Epithelial cell of proximal tubule (primary cell): ENCODE results near the gene PRPSAP2. TPM values are rescaled to one million over a fixed set of nuclear protein-coding genes. Genes with fewer than 3 reads are reported as not detected.

Experiments used
- DNase-seq: peaks from one replicate; pipeline ENCODE4 v3.0.0-alpha.2; 2011; ENCODE audit warnings: low read depth
- H3K4me3 ChIP-seq: 2 replicates; pipeline ENCODE4 v1.5.1; 2011; ENCODE audit warnings: low read depth, mild to moderate bottlenecking, low read length
- CTCF ChIP-seq: conservative IDR thresholded peaks from 2 replicates; pipeline ENCODE4 v1.5.1; 2012; ENCODE audit warnings: low read depth, mild to moderate bottlenecking, low read length
- total RNA-seq: library from RNA; depleted of rRNA; stranded (reverse); fragments of >200 nt; gene quantifications from 2 replicates; pipeline ENCODE4 v1.2.3, GENCODE V29; 2015

Gene PRPSAP2
- total RNA-seq, 1 donor from 2014 or later: 20.5 TPM

GRCh38 chr17:18961634-18962493 is 103.9 kb downstream of the PRPSAP2 start:
- no peak for DNase-seq
- TF ChIP-seq CTCF: no peak
- H3K4me3 ChIP-seq: no peak overlapping the region

- TF ChIP-seq CTCF: no peak
- DNase-seq: no peak
- H3K4me3 ChIP-seq: no peak overlapping the region
Measured at GRCh38 chr17:18962494-18962815, 104.5 kb downstream of the PRPSAP2 start.

GRCh38 chr17:18963126-18964017 is 105.4 kb downstream of the PRPSAP2 start:
- no peak overlapping the region for H3K4me3 ChIP-seq
- TF ChIP-seq CTCF: no peak
- no peak for DNase-seq

GRCh38 chr17:18964018-18964351 is 106.1 kb downstream of the PRPSAP2 start:
- no peak for TF ChIP-seq CTCF
- H3K4me3 ChIP-seq: no peak overlapping the region
- DNase-seq: no peak

- TF ChIP-seq CTCF: no peak
- DNase-seq: no peak
- no peak overlapping the region for H3K4me3 ChIP-seq
Measured at GRCh38 chr17:18964550-18964949, 106.6 kb downstream of the PRPSAP2 start.

GRCh38 chr17:18965530-18966236 is 107.8 kb downstream of the PRPSAP2 start:
- no peak for TF ChIP-seq CTCF
- DNase-seq: no peak
- H3K4me3 ChIP-seq: no peak overlapping the region
